Activated T-helper 17 cell treated with anti-CD3 and anti-CD28 coated beads, Interleukin-2, amount 50 U/mL, for 72 hours (primary cell): Measurements from ENCODE around the gene TEAD4. TPM values are rescaled to one million over a fixed set of nuclear protein-coding genes. Genes with fewer than 3 reads are reported as not detected.

Source experiments
- ATAC-seq: fragments of 150-1000 bp; cut with Tn5 transposase; replicated peaks from 2 replicates; pipeline ENCODE4 v1.10.0; 2021; ENCODE audit warnings: mild to moderate bottlenecking, moderate library complexity
- H3K27ac Mint-ChIP-seq: one replicate; pipeline ENCODE4 v1.8.0; 2022; ENCODE audit warnings: mixed read lengths
- H3K27me3 Mint-ChIP-seq: one replicate; pipeline ENCODE4 v1.8.0; 2022; ENCODE audit warnings: mixed read lengths
- H3K36me3 Mint-ChIP-seq: one replicate; pipeline ENCODE4 v1.8.0; 2022; ENCODE audit warnings: low read depth, mild to moderate bottlenecking, mixed read lengths
- H3K4me1 Mint-ChIP-seq: one replicate; pipeline ENCODE4 v1.8.0; 2022; ENCODE audit warnings: mixed read lengths
- H3K4me3 Mint-ChIP-seq: one replicate; pipeline ENCODE4 v1.8.0; 2022; ENCODE audit warnings: mild to moderate bottlenecking, mixed read lengths
- H3K9me3 Mint-ChIP-seq: one replicate; pipeline ENCODE4 v1.8.0; 2022; ENCODE audit warnings: mixed read lengths
- total RNA-seq, 2 donors: library from RNA; stranded (reverse); gene quantifications; one replicate each; pipeline ENCODE4 v1.2.3, GENCODE V29; 2022

TEAD4 gene
- total RNA-seq, 2 donors from 2014 or later = 3.1 to 3.7 TPM

GRCh38 chr12:3076730-3077571 lies 117.8 kb downstream of the TEAD4 start, which contains the start of gene TSPAN9:
TSPAN9 (plus strand) TSS chr12:3077379; CDS start chr12:3201194, 123,815 bp downstream.
- peaks cover 4% of the 10 kb centered on the region for H3K27me3 Mint-ChIP-seq
- H3K9me3 Mint-ChIP-seq = no peaks in the 10 kb centered on the region
- H3K36me3 Mint-ChIP-seq = no peaks in the 10 kb centered on the region
- peak within 1 kb of the TSS; percentile 65 for H3K4me3 Mint-ChIP-seq
- peak; percentile 89 for ATAC-seq
- no peak within 1 kb of the TSS for H3K27ac Mint-ChIP-seq
- no peaks in the 10 kb centered on the region for H3K4me1 Mint-ChIP-seq

GRCh38 chr12:3077572-3078081 lies 118.4 kb downstream of the TEAD4 start:
- Mint-ChIP-seq H3K27me3 (peaks cover 4% of the 10 kb centered on the region), H3K36me3 (no peaks in the 10 kb centered on the region), H3K4me3 (peak overlapping the region; percentile 64), H3K27ac (no peak overlapping the region), H3K4me1 (no peaks in the 10 kb centered on the region), H3K9me3 (no peaks in the 10 kb centered on the region)
- ATAC-seq = no peak

- Mint-ChIP-seq H3K27ac (no peak overlapping the region), H3K4me3 (peak overlapping the region; percentile 64), H3K4me1 (no peaks in the 10 kb centered on the region), H3K36me3 (no peaks in the 10 kb centered on the region), H3K27me3 (peaks cover 4% of the 10 kb centered on the region), H3K9me3 (no peaks in the 10 kb centered on the region)
- ATAC-seq = no peak
Observed at GRCh38 chr12:3078086-3078820, 119.1 kb downstream of the TEAD4 start.

- ATAC-seq = no peak
- Mint-ChIP-seq H3K27ac (no peak overlapping the region), H3K9me3 (no peaks in the 10 kb centered on the region), H3K27me3 (peaks cover 4% of the 10 kb centered on the region), H3K4me1 (peaks cover 4% of the 10 kb centered on the region), H3K4me3 (no peak overlapping the region), H3K36me3 (no peaks in the 10 kb centered on the region)
Observed at GRCh38 chr12:3081091-3081490, 121.9 kb downstream of the TEAD4 start.

GRCh38 chr12:3081886-3082285 lies 122.7 kb downstream of the TEAD4 start:
- no peak overlapping the region for H3K4me3 Mint-ChIP-seq
- H3K36me3 Mint-ChIP-seq = no peaks in the 10 kb centered on the region
- no peaks in the 10 kb centered on the region for H3K9me3 Mint-ChIP-seq
- ATAC-seq = no peak
- H3K4me1 Mint-ChIP-seq = peaks cover 4% of the 10 kb centered on the region
- H3K27ac Mint-ChIP-seq = no peak overlapping the region
- H3K27me3 Mint-ChIP-seq = peaks cover 4% of the 10 kb centered on the region

- peaks cover 1% of the 10 kb centered on the region for H3K27me3 Mint-ChIP-seq
- peaks cover 4% of the 10 kb centered on the region for H3K4me1 Mint-ChIP-seq
- H3K36me3 Mint-ChIP-seq = no peaks in the 10 kb centered on the region
- ATAC-seq = no peak
- H3K4me3 Mint-ChIP-seq = no peak overlapping the region
- no peak overlapping the region for H3K27ac Mint-ChIP-seq
- no peaks in the 10 kb centered on the region for H3K9me3 Mint-ChIP-seq
Observed at GRCh38 chr12:3083241-3083920, 124.2 kb downstream of the TEAD4 start.

- peaks cover 4% of the 10 kb centered on the region for H3K4me1 Mint-ChIP-seq
- ATAC-seq = no peak
- H3K9me3 Mint-ChIP-seq = no peaks in the 10 kb centered on the region
- no peaks in the 10 kb centered on the region for H3K36me3 Mint-ChIP-seq
- H3K27me3 Mint-ChIP-seq = no peaks in the 10 kb centered on the region
- no peak overlapping the region for H3K27ac Mint-ChIP-seq
- H3K4me3 Mint-ChIP-seq = no peak overlapping the region
Observed at GRCh38 chr12:3083921-3084347, 124.7 kb downstream of the TEAD4 start.

GRCh38 chr12:3084742-3085141 lies 125.5 kb downstream of the TEAD4 start:
- no peak for ATAC-seq
- H3K36me3 Mint-ChIP-seq = no peaks in the 10 kb centered on the region
- no peak overlapping the region for H3K27ac Mint-ChIP-seq
- H3K4me3 Mint-ChIP-seq = no peak overlapping the region
- peaks cover 4% of the 10 kb centered on the region for H3K4me1 Mint-ChIP-seq
- H3K9me3 Mint-ChIP-seq = no peaks in the 10 kb centered on the region
- no peaks in the 10 kb centered on the region for H3K27me3 Mint-ChIP-seq

GRCh38 chr12:3085341-3086139 lies 126.3 kb downstream of the TEAD4 start:
- ATAC-seq = no peak
- Mint-ChIP-seq H3K36me3 (no peaks in the 10 kb centered on the region), H3K4me1 (peaks cover 4% of the 10 kb centered on the region), H3K9me3 (no peaks in the 10 kb centered on the region), H3K27ac (no peak overlapping the region), H3K27me3 (no peaks in the 10 kb centered on the region), H3K4me3 (no peak overlapping the region)

GRCh38 chr12:3086211-3086610 lies 127.0 kb downstream of the TEAD4 start:
- Mint-ChIP-seq H3K27ac (no peak overlapping the region), H3K9me3 (no peaks in the 10 kb centered on the region), H3K27me3 (no peaks in the 10 kb centered on the region), H3K4me1 (peaks cover 4% of the 10 kb centered on the region), H3K4me3 (no peak overlapping the region), H3K36me3 (no peaks in the 10 kb centered on the region)
- no peak for ATAC-seq

GRCh38 chr12:3086729-3087323 lies 127.6 kb downstream of the TEAD4 start:
- Mint-ChIP-seq H3K4me1 (peaks cover 4% of the 10 kb centered on the region), H3K27me3 (no peaks in the 10 kb centered on the region), H3K36me3 (no peaks in the 10 kb centered on the region), H3K9me3 (no peaks in the 10 kb centered on the region), H3K27ac (no peak overlapping the region), H3K4me3 (no peak overlapping the region)
- no peak for ATAC-seq

- H3K27ac Mint-ChIP-seq = no peak overlapping the region
- H3K9me3 Mint-ChIP-seq = no peaks in the 10 kb centered on the region
- H3K4me3 Mint-ChIP-seq = no peak overlapping the region
Observed at GRCh38 chr12:3087758-3088650, 128.8 kb downstream of the TEAD4 start.

GRCh38 chr12:3089588-3089987 lies 130.4 kb downstream of the TEAD4 start:
- H3K36me3 Mint-ChIP-seq = no peaks in the 10 kb centered on the region
- H3K4me1 Mint-ChIP-seq = no peaks in the 10 kb centered on the region
- no peak overlapping the region for H3K27ac Mint-ChIP-seq
- H3K27me3 Mint-ChIP-seq = no peaks in the 10 kb centered on the region
- no peak overlapping the region for H3K4me3 Mint-ChIP-seq
- no peaks in the 10 kb centered on the region for H3K9me3 Mint-ChIP-seq
- no peak for ATAC-seq

More at GRCh38 chr12:3087758-3088650, 128.8 kb downstream of the TEAD4 start:
- no peaks in the 10 kb centered on the region for H3K36me3 Mint-ChIP-seq
- ATAC-seq = no peak
- H3K27me3 Mint-ChIP-seq = no peaks in the 10 kb centered on the region
- peaks cover 4% of the 10 kb centered on the region for H3K4me1 Mint-ChIP-seq
